HG03432 (cell line): Measurements from ENCODE around the gene SLC34A1.
A peak's percentile ranks its signal among the peaks of the same experiment; 100 is the strongest.
"Not testable (repeated sequence)": the region's sequence is repeated elsewhere in the genome, so short reads cannot be mapped to it uniquely, and the experiment has no call there.

ENCODE experiments used
- ATAC-seq: cut with Tn5 transposase; IDR thresholded peaks from one replicate; pipeline ENCODE4 v1.9.1; 2021; ENCODE audit warnings: mild to moderate bottlenecking, moderate library complexity; ENCODE audit not compliant: unreplicated experiment

SLC34A1 gene

GRCh38 chr5:177405312-177405711 is 21.1 kb downstream of the SLC34A1 start:
- no peak for ATAC-seq

- no peak for ATAC-seq
Measured at GRCh38 chr5:177405805-177406204, 21.6 kb downstream of the SLC34A1 start.

DNA sequence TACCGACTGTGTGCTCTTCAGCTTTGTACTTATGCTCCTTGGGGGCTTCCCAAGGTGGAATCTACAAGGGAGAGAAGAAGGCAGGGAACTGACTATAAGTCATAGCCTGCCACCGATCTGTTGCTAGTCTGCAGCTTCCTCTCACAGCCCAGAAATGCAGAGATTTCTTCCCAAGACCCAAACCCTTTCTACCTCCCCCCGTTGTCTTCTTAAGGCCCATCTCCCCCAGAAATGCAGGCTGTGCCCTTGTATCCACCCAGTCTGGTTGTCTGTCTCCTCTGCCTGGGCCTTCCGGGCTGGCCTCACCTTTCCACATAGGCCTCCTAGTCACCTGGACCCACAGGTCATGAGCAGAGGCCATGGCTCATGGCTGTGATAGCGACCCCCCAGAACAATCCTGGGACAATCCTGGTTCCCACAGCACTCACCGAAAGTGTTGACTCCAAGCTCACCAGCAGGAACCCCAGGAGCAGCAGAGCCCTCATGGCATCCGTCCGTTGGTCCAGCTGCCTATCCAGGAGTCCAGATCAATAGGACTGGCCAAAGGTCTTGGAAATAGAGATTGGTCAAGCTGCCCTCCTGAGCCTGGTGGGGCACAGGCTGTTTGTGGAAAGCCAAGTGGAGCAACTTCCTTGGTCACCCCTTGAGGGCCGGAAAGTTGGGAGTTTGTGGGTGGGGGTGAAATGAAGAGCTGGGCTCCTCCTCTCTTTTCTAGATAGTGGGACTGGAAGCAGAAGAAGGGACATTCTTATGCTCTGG is 25.0 kb downstream of the SLC34A1 start, which contains the start of gene F12:
TSS of gene F12 (minus strand) at position 522 of the 759 bp plus-strand sequence. CDS start at position 485, 37 bp downstream.
- no peak for ATAC-seq

GRCh38 chr5:177410575-177410974 is 26.3 kb downstream of the SLC34A1 start:
- ATAC-seq: no peak

GRCh38 chr5:177412603-177413233 is 28.5 kb downstream of the SLC34A1 start:
- peak; percentile 77 for ATAC-seq

GRCh38 chr5:177414481-177414880 is 30.2 kb downstream of the SLC34A1 start:
- ATAC-seq: no peak

GRCh38 chr5:177417081-177417480 is 32.8 kb downstream of the SLC34A1 start:
- not testable (repeated sequence) for ATAC-seq

DNA sequence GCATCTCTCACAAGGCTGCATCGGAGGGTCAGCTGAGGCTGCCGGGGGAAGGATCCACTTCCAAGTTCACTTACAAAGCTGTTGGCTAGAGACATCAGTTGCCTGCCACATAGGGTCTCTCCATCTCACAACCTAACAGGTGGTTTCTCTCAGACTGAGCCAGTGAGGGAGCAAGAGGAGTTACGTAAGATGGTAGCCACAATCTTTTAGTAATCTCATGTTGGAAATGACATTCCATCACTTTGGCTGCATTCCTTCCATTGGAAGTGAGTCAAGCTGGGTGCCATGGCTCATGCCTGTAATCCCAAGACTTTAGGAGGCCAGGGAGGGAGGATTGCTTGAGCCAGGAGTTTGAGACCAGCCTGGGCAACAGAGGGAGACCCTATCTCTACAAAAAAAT is 34.8 kb downstream of the SLC34A1 start:
- ATAC-seq: no peak

- not testable (repeated sequence) for ATAC-seq
Measured at GRCh38 chr5:177420472-177420871, 36.2 kb downstream of the SLC34A1 start.

DNA sequence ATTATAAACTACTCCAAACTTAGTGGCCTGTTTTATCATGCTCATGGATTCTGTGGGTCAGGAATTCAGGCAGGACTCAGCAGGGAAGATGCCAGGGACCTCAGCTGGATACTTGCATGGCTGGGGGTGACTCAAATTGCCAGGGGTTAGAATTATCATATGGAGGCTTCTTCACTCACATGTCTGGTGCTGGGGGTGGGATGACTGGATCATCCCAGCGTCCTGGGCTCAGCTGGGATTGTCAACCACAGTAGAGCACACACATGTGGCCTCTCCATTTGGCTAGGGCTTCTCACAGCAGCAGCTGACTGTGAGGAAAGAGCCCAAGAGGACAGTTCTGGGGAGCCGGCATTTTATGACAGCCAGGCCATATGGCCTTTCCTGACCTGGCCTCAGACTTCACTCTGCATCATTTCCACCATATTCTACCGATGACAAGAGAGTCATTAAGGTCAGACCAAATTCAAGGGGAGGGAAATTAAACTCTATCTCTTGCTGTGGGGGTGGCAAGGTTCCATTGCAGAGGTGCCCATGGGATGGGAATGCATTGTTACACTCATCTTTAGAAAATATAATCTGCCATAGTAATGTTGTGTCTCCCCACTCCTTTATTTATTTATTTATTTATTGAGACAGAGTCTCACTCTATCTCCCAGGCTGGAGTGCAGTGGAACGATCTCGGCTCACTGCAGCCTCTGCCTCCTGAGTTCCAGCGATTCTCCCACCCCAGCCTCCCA is 37.0 kb downstream of the SLC34A1 start:
- no peak for ATAC-seq

DNA sequence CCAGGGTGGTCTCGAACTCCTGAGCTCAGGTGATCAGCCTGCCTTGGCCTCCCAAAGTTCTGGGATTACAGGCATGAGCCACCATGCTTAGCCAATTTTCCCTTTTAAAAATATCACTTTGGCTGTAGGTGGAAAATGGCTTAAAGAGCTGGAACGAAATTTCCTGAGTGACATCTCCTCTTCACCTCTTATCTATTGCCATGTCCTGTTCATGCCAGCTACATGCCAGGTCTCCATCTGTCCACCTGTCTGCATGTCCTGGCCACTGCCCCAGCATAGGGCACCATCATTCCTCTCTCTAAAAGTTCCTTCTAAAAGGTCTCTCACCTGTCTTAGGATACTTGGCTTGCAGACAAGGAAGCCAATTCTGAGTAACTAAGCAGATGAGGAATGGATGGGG is 39.4 kb downstream of the SLC34A1 start:
- ATAC-seq: no peak

DNA sequence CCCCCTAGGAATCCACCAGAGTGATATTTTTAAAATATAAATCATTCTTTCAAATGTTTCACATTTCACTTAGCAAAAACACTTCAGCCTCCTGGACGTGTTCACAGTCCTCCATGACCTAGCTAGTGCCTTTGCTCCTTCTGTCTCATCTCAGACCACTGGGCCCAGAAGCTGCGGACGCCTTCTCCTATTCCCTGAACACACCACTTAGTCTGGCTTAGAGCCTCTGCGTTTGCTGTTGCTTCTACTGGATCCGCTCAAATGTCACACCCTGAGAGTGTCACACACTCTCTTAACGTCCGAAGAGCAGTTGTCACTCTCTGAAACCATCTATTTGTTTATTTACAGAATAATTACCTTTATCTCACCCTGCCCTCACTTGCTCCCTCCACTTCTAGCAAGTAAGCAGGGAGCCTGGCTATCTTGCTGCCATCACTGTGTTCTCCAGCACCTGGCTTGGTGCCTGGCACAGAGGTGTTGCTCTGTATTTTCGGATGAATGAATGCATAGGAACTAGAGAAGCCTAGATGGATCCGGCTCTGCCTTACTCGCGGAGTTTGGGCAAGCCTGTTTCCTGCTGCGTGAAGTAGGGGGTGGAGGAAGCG is 41.1 kb downstream of the SLC34A1 start:
- no peak for ATAC-seq

GRCh38 chr5:177425801-177426565 is 41.7 kb downstream of the SLC34A1 start:
- peak; percentile 77 for ATAC-seq

DNA sequence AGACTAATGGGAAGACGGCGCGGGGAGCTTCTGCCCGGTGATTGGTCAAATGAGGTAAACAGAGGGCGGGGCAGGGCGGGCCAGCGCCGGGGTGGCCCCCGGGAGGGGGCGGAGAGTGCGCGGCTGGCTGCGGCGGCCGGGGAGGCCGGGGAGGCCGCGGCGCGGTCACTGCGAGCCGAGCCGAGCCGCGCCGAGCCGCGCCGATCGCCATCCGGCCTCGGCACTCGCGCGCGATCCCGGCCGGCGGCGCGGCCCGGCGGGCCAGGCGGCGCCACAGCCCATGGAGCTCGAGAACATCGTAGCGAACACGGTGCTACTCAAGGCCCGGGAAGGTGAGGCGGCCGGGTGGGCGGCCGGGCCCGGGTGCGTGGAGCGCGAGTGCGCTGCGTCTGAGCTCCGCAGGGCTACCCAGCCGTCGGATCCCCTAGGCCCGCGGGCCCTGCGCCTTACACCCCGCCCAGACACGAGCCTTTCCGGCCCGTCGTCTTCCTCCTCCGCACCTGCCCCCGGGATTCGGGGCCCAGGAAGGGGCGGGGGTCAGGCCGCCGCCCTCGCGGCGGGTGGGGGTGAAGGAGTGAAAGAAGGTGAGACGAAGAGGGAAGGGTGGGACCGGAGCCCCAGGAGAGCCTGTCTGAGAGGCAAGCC is 42.5 kb downstream of the SLC34A1 start, which contains the start of gene GRK6:
TSS of gene GRK6 (plus strand) at position 111 of the 645 bp plus-strand sequence. CDS start at position 281, 170 bp downstream.
- ATAC-seq: peak; percentile 3

DNA sequence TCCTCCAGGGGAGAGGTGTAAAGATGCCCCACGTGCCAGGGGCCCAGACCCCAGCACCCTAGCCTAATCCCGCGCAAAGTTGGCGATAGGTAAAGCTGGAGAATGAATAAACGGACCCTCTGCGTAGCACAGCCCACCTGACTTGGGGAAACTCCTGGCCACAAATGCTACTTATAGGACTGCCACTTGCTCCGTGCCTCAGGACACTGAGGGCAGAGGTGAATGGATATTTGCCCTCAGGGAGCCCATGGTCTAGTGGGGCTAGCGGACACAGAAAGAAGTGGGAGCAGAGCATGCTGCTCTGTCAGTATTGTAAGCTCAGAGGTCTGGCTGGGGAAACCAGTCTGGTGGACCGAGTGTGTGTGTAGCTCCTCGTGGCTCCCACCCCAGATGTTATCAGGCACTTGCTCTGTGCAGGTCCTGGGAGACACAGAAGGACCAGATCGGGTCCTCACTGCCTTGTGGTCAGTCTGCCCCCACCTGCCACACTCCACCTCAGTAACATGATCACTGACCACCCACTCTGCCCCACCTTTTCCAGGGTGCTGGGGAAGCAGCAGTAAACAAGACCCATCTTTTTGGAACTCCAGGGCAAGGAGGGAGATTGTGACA is 43.1 kb downstream of the SLC34A1 start:
- no peak for ATAC-seq

DNA sequence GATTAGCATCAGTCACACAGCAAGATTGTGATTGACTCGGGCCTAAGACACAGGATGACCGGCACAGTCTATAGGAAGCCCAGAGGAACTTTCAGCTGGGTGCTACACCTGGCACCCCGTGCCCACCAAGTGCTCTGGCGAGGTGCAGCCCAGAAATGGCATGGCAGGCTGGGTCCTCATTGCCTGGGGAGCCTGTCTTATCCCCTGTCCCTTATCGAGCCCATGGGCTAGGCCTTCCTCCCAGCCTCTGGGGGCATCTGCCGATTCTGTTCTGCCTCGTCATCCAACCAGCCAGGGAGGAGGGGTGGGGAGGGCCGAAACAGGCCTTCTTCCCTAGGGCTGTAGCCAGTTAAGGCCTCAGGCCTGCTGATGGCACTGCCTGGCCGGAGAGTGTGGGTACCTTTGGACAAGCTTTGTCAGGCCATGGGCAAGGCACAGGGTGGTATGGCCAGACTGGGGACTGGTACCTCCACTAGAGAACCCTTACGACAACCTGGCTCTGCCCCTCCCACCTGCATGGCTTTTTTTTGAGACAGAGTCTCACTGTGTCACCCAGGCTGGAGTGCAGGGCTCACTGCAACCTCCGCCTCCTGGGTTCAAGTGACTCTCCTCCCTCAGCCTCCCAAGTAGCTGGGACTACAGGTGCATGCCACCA is 43.8 kb downstream of the SLC34A1 start:
- no peak for ATAC-seq

DNA sequence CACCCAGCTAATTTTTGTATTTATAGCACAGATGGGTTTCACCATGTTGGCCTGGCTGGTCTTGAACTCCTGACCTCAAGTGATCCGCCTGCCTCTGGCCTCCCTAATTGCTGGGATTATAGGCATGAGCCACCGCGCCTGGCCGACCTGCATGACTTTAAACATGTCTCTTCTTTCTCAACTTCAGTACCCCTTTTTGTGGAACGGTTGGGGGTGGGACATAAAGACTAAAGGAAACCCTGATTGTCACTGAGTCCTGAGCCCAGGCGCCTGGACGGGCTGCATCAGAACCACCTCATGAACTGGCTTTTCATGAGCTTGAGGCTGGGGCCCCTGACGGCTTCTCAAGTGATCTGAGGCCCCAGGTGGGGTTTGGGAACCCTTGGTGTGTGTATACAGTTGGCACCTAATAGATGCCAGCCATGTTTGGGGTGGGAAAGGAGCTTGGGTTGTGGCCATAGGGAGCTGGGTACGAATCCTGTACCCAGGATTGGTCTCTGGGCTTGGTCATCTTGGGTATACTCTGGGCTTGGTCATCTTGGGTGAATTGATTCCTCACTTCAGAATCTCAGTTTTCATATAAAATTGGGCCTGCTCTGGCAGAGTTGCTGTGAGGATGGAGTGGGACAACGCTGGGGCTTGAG is 44.5 kb downstream of the SLC34A1 start:
- ATAC-seq: no peak

GRCh38 chr5:177429248-177430040 is 45.2 kb downstream of the SLC34A1 start:
- ATAC-seq: no peak
